Lower leg skin (tissue), 3 donors: ENCODE data around the gene STX11.

Source experiments
- POLR2A ChIP-seq, 2 donors: fragments of 450-650 bp; IDR thresholded peaks; one replicate each; pipeline ENCODE4 v1.6.1; 2016 to 2017; ENCODE audit warnings: antibody characterized with exemption in 2 of 2, mild to moderate bottlenecking in 1 of 2, moderate library complexity in 1 of 2
- TF ChIP-seq, protein P1 (sequence below), 3 donors: fragments of 450-650 bp; IDR thresholded peaks; one replicate each; pipeline ENCODE4 v1.5.1; 2016; ENCODE audit warnings: antibody characterized with exemption in 3 of 3, mild to moderate bottlenecking in 3 of 3, moderate library complexity in 2 of 3

DNA sequence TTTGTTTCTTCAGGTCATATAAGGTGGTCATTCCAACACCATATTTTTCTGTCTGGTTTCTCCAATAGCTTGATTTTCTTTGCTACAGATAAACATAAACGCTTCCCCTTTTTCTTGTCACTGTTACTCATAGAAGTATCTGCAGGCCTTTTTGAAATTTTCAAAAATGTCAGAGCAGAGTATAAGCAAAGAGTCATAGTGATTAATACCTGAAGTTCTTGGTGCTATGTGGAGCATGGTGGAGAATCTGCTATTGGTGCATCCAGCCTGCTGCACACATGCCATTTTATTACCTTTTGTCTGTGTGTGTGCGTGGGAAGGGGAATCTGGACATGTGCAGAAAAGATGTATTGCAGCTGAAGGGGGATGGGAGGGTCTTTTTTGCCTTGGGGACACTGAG is 19.7 kb downstream of the STX11 start:
- TF ChIP-seq POLR2A (IDR thresholded peaks at IDR 0.05): no peak
- TF ChIP-seq, protein P1, sequence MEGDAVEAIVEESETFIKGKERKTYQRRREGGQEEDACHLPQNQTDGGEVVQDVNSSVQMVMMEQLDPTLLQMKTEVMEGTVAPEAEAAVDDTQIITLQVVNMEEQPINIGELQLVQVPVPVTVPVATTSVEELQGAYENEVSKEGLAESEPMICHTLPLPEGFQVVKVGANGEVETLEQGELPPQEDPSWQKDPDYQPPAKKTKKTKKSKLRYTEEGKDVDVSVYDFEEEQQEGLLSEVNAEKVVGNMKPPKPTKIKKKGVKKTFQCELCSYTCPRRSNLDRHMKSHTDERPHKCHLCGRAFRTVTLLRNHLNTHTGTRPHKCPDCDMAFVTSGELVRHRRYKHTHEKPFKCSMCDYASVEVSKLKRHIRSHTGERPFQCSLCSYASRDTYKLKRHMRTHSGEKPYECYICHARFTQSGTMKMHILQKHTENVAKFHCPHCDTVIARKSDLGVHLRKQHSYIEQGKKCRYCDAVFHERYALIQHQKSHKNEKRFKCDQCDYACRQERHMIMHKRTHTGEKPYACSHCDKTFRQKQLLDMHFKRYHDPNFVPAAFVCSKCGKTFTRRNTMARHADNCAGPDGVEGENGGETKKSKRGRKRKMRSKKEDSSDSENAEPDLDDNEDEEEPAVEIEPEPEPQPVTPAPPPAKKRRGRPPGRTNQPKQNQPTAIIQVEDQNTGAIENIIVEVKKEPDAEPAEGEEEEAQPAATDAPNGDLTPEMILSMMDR (IDR thresholded peaks at IDR 0.05): no peak
